HCT116 (cell line): ENCODE data around the gene ASCL2. TPM values are rescaled to one million over a fixed set of nuclear protein-coding genes. Genes with fewer than 3 reads are reported as not detected.

Experiments used
- ATAC-seq: fragments of 200-7000 bp; cut with Tn5 transposase; 2 replicates; pipeline ENCODE4 v1.9.1; 2020; ENCODE audit warnings: mild to moderate bottlenecking, moderate library complexity
- BruUV-seq: library from RNA; stranded (reverse); fragments of 400-500 nt; replicated peaks from 2 replicates; lab custom pipeline; 2021; lab: Mats Ljungman, UMichigan
- CTCF ChIA-PET: fragments of 300-600 bp; sonication (Branson Sonifier 250); formaldehyde crosslinking; loops from one replicate; lab custom pipeline; 2021; ENCODE audit warnings: antibody characterized with exemption; lab: Charles Lee
- POLR2A ChIA-PET: fragments of 300-600, 350-600 bp; sonication (Branson Sonifier 250); formaldehyde crosslinking; loops from one replicate; lab custom pipeline; 2021; ENCODE audit warnings: antibody characterized with exemption; lab: Charles Lee
- RAD21 ChIA-PET, 2 experiments: fragments of 300-600 bp; sonication (Branson Sonifier 250); formaldehyde crosslinking; loops; one replicate each; lab custom pipeline; 2023; ENCODE audit warnings: low total read pairs in 2 of 2; ENCODE audit not compliant: uncharacterized antibody in 2 of 2, unreplicated experiment in 2 of 2, low non-redundant PET in 1 of 2; lab: Charles Lee
- DNase-seq: peaks from one replicate; pipeline ENCODE4 v3.0.0-alpha.2; 2010; ENCODE audit warnings: low read depth, low spot score
- H2AFZ ChIP-seq: fragments of 200-600 bp; shearing (Covaris generic), sonication (generic); 2 replicates; pipeline ENCODE4 v1.6.1; 2017; ENCODE audit warnings: low read depth, mixed run types, mixed read lengths, antibody characterized with exemption, low read length; ENCODE audit not compliant: poor library complexity, severe bottlenecking
- H3K27ac ChIP-seq: 2 replicates; pipeline ENCODE4 v1.5.1; 2012; ENCODE audit warnings: low read depth, low read length
- H3K27me3 ChIP-seq: fragments of 200-600 bp; sonication (generic); 2 replicates; pipeline ENCODE4 v1.6.1; 2016; ENCODE audit warnings: mixed run types, low read length, mixed read lengths; ENCODE audit not compliant: insufficient read depth
- H3K36me3 ChIP-seq, 2 experiments: fragments of 200-500 bp in 1 of 2; fragments of 200-600 bp in 1 of 2; sonication (Bioruptor generic) in 1 of 2; sonication (generic) in 1 of 2; 2 replicates each; pipeline versions ENCODE4 v1.5.1 to v1.6.1; 2014 to 2016; ENCODE audit warnings: low read length in 2 of 2, inconsistent platforms in 1 of 2, mixed read lengths in 1 of 2, mixed run types in 1 of 2; ENCODE audit not compliant: insufficient read depth in 2 of 2, control insufficient read depth in 1 of 2
- H3K4me1 ChIP-seq, 2 experiments: fragments of 200-600 bp in 1 of 2; sonication (generic) in 1 of 2; 2 replicates each; pipeline versions ENCODE4 v1.5.1 to v1.6.1; 2012 to 2017; ENCODE audit warnings: low read length in 2 of 2, inconsistent platforms in 1 of 2, mild to moderate bottlenecking in 1 of 2, mixed read lengths in 1 of 2, mixed run types in 1 of 2, moderate library complexity in 1 of 2; ENCODE audit not compliant: insufficient read depth in 2 of 2, control insufficient read depth in 1 of 2
- H3K4me2 ChIP-seq: fragments of 200-600 bp; sonication (generic); 2 replicates; pipeline ENCODE4 v1.6.1; 2017; ENCODE audit warnings: mixed run types, low read length, mixed read lengths
- H3K4me3 ChIP-seq, 2 experiments: fragments of 200-600 bp in 1 of 2; sonication (generic) in 1 of 2; replicated peaks in 1 of 2; 2 replicates each; pipeline ENCODE4 v1.5.1; 2011 to 2016; ENCODE audit warnings: low read length in 2 of 2, control low read depth in 1 of 2, low read depth in 1 of 2, mild to moderate bottlenecking in 1 of 2, mixed read lengths in 1 of 2, mixed run types in 1 of 2
- H3K79me2 ChIP-seq: fragments of 200-600 bp; sonication (generic); 2 replicates; pipeline ENCODE4 v1.6.1; 2017; ENCODE audit warnings: mild to moderate bottlenecking, mixed run types, low read length, moderate library complexity, mixed read lengths; ENCODE audit not compliant: insufficient read depth
- H3K9ac ChIP-seq: fragments of 200-600 bp; sonication (generic); 2 replicates; pipeline ENCODE4 v1.6.1; 2016; ENCODE audit warnings: low read length, mixed read lengths
- H3K9me2 ChIP-seq: fragments of 200-600 bp; sonication (generic), shearing (Covaris generic); 2 replicates; pipeline ENCODE4 v1.6.1; 2017; ENCODE audit warnings: mixed run types, mild to moderate bottlenecking, moderate library complexity; ENCODE audit not compliant: insufficient read depth
- H3K9me3 ChIP-seq, 2 experiments: fragments of 200-500 bp in 1 of 2; fragments of 200-600 bp in 1 of 2; sonication (Bioruptor generic) in 1 of 2; sonication (generic) in 1 of 2; 2 replicates each; pipeline ENCODE4 v1.6.1; 2014 to 2017; ENCODE audit warnings: low read length in 2 of 2, mixed read lengths in 2 of 2, inconsistent platforms in 1 of 2, low read depth in 1 of 2, mild to moderate bottlenecking in 1 of 2, mixed run types in 1 of 2, moderate library complexity in 1 of 2; ENCODE audit not compliant: control insufficient read depth in 1 of 2, insufficient read depth in 1 of 2
- H4K20me1 ChIP-seq: fragments of 200-600 bp; sonication (generic), shearing (Covaris generic); 2 replicates; pipeline ENCODE4 v1.6.1; 2017; ENCODE audit warnings: mixed run types, mild to moderate bottlenecking, moderate library complexity; ENCODE audit not compliant: insufficient read depth
- ELF1 ChIP-seq: IDR thresholded peaks from 2 replicates; pipeline ENCODE4 v1.6.1; 2012; ENCODE audit warnings: low read depth, borderline replicate concordance
- EZH2 ChIP-seq: fragments of 200-600 bp; sonication (generic); IDR thresholded peaks from 2 replicates; pipeline ENCODE4 v1.6.1; 2017; ENCODE audit warnings: antibody characterized with exemption, mixed run types
- EZH2phosphoT487 ChIP-seq: fragments of 200-600 bp; IDR thresholded peaks from 2 replicates; pipeline ENCODE4 v1.6.1; 2018; ENCODE audit warnings: antibody characterized with exemption, borderline replicate concordance
- FOSL1 ChIP-seq: IDR thresholded peaks from 2 replicates; pipeline ENCODE4 v1.6.1; 2012; ENCODE audit warnings: low read depth
- JUND ChIP-seq: IDR thresholded peaks from 2 replicates; pipeline ENCODE4 v1.6.1; 2012
- POLR2A ChIP-seq: IDR thresholded peaks from 2 replicates; pipeline ENCODE4 v1.7.0; 2011; ENCODE audit warnings: borderline replicate concordance; ENCODE audit not compliant: insufficient read depth, insufficient read length; ENCODE audit errors: extremely low read depth
- POLR2AphosphoS5 ChIP-seq: IDR thresholded peaks from 2 replicates; pipeline ENCODE4 v1.6.1; 2011; ENCODE audit warnings: mild to moderate bottlenecking, low read depth, low read length, moderate library complexity
- SIN3A ChIP-seq: IDR thresholded peaks from 2 replicates; pipeline ENCODE4 v1.6.1; 2012; ENCODE audit warnings: low read depth
- SRF ChIP-seq: IDR thresholded peaks from 2 replicates; pipeline ENCODE4 v1.6.1; 2012; ENCODE audit warnings: low read depth
- TCF7L2 ChIP-seq: IDR thresholded peaks from 2 replicates; pipeline ENCODE4 v1.7.0; 2011; ENCODE audit warnings: borderline replicate concordance, inconsistent platforms; ENCODE audit not compliant: insufficient read depth, insufficient read length; ENCODE audit errors: extremely low read depth
- YY1 ChIP-seq: IDR thresholded peaks from 2 replicates; pipeline ENCODE4 v1.6.1; 2011; ENCODE audit warnings: low read length, low read depth, moderate library complexity, mild to moderate bottlenecking; ENCODE audit not compliant: insufficient replicate concordance; ENCODE audit errors: extremely low read depth
- ZFX ChIP-seq: fragments of 450-650 bp; IDR thresholded peaks from 2 replicates; pipeline ENCODE4 v1.6.1; 2017
- ZNF274 ChIP-seq: fragments of 200-500 bp; sonication (Bioruptor generic); IDR thresholded peaks from 2 replicates; pipeline ENCODE4 v1.6.1; 2014; ENCODE audit warnings: mild to moderate bottlenecking, low read depth, low read length, inconsistent platforms
- intact Hi-C: fragments of 100-400 bp; cut with micrococcal nuclease; formaldehyde crosslinking; loops from 2 replicates; pipeline ENCODE4 v1.10.0; 2022
- total RNA-seq: library from RNA; stranded (reverse); gene quantifications from one replicate; pipeline ENCODE4 v1.2.1, GENCODE V29; 2021; ENCODE audit not compliant: unreplicated experiment
- TF ChIP-seq, protein P1 (sequence below): IDR thresholded peaks from 2 replicates; pipeline ENCODE4 v1.6.1; 2012
- TF ChIP-seq, protein P2 (sequence below), 3 experiments: fragments of 200-600 bp in 1 of 3; sonication (generic) in 1 of 3; IDR thresholded peaks in 2 of 3; conservative IDR thresholded peaks in 1 of 3; 2 replicates each; pipeline ENCODE4 v1.5.1; 2012 to 2017; ENCODE audit warnings: low read depth in 2 of 3, low read length in 2 of 3, antibody characterized with exemption in 1 of 3, borderline replicate concordance in 1 of 3, control low read depth in 1 of 3, mild to moderate bottlenecking in 1 of 3, mixed read lengths in 1 of 3, mixed run types in 1 of 3, moderate library complexity in 1 of 3; ENCODE audit not compliant: insufficient read depth in 1 of 3
- TF ChIP-seq, protein P3 (sequence below): IDR thresholded peaks from 2 replicates; pipeline ENCODE4 v1.6.1; 2012

The ASCL2 gene
- total RNA-seq, 1 experiment from 2014 or later, result not detected

DNA sequence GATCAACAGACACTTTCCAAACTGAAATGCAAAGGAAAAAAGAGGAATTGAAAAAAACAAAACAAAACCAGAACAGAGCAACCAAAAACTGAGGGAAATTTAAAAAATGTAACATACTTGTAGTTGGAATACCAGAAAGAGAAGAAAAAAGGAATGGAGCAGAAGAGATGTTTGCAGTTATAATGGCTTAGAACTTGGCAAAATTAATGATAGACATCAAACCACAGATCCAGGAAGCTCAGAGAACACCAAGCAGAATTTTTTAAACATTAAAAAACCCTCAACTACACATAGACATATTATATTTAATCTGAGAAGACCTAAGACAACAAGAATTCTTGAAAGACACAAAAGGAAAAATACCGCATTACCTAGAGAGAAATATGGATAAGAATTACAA is 46.1 kb downstream of the ASCL2 start (continued):
- TF ChIP-seq, protein P1, sequence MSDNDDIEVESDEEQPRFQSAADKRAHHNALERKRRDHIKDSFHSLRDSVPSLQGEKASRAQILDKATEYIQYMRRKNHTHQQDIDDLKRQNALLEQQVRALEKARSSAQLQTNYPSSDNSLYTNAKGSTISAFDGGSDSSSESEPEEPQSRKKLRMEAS, result no peak
- no peak for TF ChIP-seq JUND
- no peak for TF ChIP-seq EZH2phosphoT487

DNA sequence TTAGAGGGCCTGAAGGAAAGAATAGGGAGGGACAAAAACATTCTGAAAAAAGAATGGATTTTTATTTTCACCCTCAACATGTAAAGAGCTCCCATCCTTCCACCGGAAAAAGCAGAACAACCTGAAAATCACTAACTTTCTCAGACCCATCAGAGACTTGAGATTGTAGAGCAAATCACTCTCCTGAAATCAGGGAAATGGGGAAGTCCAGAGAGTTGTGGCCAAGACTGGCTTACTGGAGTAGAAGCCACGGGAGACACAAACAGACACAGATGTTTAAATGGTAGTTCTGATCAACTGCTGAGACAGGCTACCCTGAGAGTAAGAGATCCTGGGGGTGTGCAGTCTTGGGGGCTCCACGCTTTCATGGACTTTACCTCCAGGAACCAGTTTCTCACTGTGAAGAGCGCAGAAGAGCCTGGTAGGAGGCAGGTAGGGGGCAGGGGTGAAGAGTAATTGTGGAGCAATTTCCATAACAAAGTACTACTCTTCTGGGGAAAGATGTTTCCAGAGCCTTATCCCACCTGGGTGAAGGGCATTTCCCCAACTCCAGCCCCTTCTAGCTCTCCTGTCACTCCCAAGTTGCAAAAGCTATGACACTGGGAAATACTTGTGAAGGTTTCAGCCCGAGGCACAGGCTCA is 47.1 kb downstream of the ASCL2 start:
- Histone ChIP-seq H3K9ac (no peak overlapping the region), H3K36me3 (no peaks in the 10 kb centered on the region), H3K27me3 (peaks cover 6% of the 10 kb centered on the region; the same call in 1 of the 2 replicates), H3K79me2 (no peaks in the 10 kb centered on the region), H3K9me2 (no peaks in the 10 kb centered on the region), H3K9me3 (peaks cover 5 to 6% of the 10 kb centered on the region in 2 experiments; a peak in 1 of 4 replicates), H3K4me1 (no peaks in the 10 kb centered on the region), H3K4me2 (no peak overlapping the region), H3K4me3 (no peak overlapping the region), H3K27ac (no peak overlapping the region), H4K20me1 (no peaks in the 10 kb centered on the region), H2AFZ (no peak overlapping the region)
- CTCF ChIA-PET, result no interaction called here
- ATAC-seq (no peak), DNase-seq (no peak)
- RAD21 ChIA-PET, result no interaction called here
- POLR2A ChIA-PET, result no interaction called here
- intact Hi-C loops, result no loop called here
- no peak for TF ChIP-seq YY1
- TF ChIP-seq POLR2AphosphoS5, result no peak
- no peak for TF ChIP-seq POLR2A
- no peak for TF ChIP-seq ZFX
- TF ChIP-seq, protein P2, sequence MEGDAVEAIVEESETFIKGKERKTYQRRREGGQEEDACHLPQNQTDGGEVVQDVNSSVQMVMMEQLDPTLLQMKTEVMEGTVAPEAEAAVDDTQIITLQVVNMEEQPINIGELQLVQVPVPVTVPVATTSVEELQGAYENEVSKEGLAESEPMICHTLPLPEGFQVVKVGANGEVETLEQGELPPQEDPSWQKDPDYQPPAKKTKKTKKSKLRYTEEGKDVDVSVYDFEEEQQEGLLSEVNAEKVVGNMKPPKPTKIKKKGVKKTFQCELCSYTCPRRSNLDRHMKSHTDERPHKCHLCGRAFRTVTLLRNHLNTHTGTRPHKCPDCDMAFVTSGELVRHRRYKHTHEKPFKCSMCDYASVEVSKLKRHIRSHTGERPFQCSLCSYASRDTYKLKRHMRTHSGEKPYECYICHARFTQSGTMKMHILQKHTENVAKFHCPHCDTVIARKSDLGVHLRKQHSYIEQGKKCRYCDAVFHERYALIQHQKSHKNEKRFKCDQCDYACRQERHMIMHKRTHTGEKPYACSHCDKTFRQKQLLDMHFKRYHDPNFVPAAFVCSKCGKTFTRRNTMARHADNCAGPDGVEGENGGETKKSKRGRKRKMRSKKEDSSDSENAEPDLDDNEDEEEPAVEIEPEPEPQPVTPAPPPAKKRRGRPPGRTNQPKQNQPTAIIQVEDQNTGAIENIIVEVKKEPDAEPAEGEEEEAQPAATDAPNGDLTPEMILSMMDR (IDR thresholded peaks at IDR 0.05 in 2 of 3, conservative IDR thresholded peaks at IDR 0.05 in 1 of 3; ENCODE audit: borderline replicate concordance in 1 of 3, insufficient read depth in 1 of 3, low read depth in 2 of 3, low read length in 2 of 3), result no peak
- no peak for TF ChIP-seq EZH2
- TF ChIP-seq, protein P3, sequence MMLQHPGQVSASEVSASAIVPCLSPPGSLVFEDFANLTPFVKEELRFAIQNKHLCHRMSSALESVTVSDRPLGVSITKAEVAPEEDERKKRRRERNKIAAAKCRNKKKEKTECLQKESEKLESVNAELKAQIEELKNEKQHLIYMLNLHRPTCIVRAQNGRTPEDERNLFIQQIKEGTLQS, result no peak
- TF ChIP-seq TCF7L2, result no peak
- no peak for TF ChIP-seq SIN3A
- no peak for TF ChIP-seq FOSL1
- no peak for TF ChIP-seq ELF1
- no peak for TF ChIP-seq ZNF274
- no peak for TF ChIP-seq SRF
- BruUV-seq, result no TSS peak
